GM19351 (cell line): Measurements from ENCODE around the gene DNM3.
"Not testable (repeated sequence)": the region's sequence is repeated elsewhere in the genome, so short reads cannot be mapped to it uniquely, and the experiment has no call there.

ENCODE experiments used
- ATAC-seq: cut with Tn5 transposase; IDR thresholded peaks from one replicate; pipeline ENCODE4 v1.9.1; 2021; ENCODE audit warnings: mild to moderate bottlenecking, moderate library complexity; ENCODE audit not compliant: unreplicated experiment

The DNM3 gene

DNA sequence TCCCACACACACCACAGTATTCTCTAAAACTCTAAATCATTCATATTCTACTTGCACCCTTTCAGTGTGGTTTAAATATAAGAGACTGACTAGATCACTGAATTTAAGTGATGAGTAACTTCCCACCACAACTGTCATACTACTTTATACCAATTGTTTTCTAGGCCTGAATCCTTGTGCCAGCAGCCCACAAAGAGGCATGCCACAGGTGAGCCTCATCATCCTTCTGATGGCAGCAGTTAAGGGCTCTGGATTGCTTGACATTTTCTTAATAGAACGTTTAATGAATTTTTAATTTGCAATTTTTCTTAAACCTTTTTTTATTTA is 588.8 kb downstream of the DNM3 start:
- ATAC-seq, result no peak

DNA sequence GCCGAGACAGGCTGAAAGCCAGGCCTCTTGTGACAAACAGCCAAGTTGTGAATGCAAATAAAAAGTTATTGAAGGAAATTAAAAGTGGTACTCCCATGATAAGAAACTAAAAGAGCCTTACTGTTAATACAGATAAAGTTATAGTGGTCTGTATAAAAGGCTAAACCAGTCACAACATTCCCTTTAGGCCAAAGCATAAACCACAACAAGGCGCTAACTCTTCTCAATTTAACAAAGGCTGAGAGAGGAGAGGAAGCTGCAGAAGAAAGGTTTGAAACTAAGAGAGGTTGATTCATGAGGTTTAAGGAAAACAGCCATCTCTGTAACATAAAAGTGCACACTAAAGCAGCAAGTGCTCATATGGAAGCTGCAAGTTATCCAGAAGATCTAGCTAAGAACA is 589.9 kb downstream of the DNM3 start:
- no peak for ATAC-seq

DNA sequence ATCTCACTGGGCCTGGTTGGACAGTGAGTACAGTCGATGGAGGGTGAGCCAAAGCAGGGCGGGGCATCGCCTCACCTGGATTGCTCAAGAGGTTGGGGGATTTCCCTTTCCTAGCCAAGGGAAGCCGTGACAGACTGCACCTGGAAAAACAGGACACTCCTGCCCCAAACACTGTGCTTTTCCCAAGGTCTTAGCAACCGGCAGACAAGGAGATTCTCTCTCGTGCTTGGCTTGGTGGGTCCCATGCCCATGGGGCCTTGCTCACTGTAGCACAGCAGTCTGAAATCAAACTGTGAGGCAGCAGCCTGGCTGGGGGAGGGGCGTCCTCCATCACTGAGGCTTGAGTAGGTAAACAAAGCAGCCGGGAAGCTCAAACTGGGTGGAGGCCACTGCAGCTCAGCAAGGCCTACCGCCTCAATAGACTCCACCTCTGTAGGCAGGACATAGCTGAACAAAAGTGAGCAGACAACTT is 590.5 kb downstream of the DNM3 start:
- ATAC-seq, result no peak

DNA sequence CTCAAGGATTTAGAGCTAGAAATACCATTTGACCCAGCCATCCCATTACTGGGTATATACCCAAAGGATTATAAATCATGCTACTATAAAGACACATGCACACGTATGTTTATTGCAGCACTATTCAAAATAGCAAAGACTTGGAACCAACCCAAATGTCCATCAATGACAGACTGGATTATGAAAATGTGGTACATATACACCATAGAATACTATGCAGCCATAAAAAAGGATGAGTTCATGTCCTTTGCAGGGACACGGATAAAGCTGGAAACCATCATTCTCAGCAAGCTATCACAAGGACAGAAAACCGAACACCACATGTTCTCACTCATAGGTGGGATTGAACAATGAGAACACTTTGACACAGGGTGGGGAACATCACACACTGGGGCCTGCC is 595.9 kb downstream of the DNM3 start:
- ATAC-seq, result not testable (repeated sequence)

GRCh38 chr1:172442404-172442803 is 601.1 kb downstream of the DNM3 start:
- no peak for ATAC-seq

GRCh38 chr1:172442843-172443565 is 601.7 kb downstream of the DNM3 start:
- ATAC-seq, result no peak

- ATAC-seq, result peak; percentile 99
Measured at GRCh38 chr1:172443666-172444453, 602.6 kb downstream of the DNM3 start, which contains the start of gene PIGC. Gene PIGC, minus strand, starts transcription at chr1:172444069. Its CDS starts 1,447 bp downstream, at chr1:172442622.

- ATAC-seq, result no peak
Measured at GRCh38 chr1:172446547-172446946, 605.2 kb downstream of the DNM3 start.

GRCh38 chr1:172447641-172448040 is 606.3 kb downstream of the DNM3 start:
- ATAC-seq, result no peak

- ATAC-seq, result no peak
Measured at GRCh38 chr1:172448995-172449584, 607.8 kb downstream of the DNM3 start.

GRCh38 chr1:172449585-172450523 is 608.6 kb downstream of the DNM3 start:
- peak; percentile 96 for ATAC-seq

GRCh38 chr1:172450524-172450885 is 609.2 kb downstream of the DNM3 start:
- no peak for ATAC-seq

DNA sequence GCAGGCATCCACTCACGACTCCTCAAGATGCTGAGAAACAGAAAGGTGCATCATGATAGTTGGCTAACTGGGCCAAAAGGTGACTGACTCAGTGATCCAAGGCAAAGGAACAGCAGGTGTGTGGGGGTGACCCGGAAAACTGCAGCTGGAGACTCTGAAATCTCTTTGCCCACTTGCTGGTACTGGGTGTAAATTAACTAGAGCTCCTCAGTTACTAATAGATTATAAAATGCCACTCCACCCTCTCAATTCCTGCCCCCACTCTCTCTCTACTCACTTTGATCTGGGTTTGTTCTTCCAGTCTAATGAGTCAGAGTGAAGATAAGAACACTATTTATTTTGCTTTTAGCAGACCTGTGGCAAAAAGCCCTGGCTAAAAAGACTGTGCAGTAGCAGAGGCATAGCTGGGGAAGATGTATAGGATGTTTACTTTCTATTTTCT is 609.7 kb downstream of the DNM3 start:
- no peak for ATAC-seq

DNA sequence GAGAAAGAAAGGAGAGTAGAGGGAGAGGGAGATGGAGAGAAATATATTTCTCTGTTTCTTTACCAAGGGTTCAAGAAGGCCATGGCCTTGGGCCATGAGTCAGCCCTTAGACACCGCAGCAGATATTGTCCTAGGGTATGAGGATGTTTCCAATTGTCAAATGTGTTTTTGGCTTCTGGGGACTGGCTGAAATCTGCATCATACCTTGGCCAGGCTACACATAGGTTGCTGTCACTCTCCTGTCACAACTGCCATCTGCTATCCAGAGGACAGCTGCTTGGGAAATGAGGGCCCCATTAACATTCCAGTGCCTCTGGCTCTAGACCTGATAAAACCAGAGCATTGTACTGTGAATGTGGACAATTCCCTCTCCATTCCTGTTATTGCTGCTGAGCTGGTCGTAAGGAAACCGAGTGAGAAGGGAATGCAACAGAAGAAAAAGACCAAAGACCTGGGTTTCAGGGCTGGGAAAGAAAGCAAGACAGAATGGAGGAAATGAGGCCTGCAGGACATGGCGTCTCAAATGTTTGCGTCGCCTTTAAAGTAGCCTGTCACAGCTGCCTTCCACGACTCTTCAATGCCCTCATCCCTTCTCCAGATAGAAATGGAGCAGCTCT is 611.3 kb downstream of the DNM3 start:
- ATAC-seq, result no peak

- ATAC-seq, result no peak
Measured at GRCh38 chr1:172453153-172453545, 611.9 kb downstream of the DNM3 start.

GRCh38 chr1:172453607-172454006 is 612.3 kb downstream of the DNM3 start:
- ATAC-seq, result no peak

DNA sequence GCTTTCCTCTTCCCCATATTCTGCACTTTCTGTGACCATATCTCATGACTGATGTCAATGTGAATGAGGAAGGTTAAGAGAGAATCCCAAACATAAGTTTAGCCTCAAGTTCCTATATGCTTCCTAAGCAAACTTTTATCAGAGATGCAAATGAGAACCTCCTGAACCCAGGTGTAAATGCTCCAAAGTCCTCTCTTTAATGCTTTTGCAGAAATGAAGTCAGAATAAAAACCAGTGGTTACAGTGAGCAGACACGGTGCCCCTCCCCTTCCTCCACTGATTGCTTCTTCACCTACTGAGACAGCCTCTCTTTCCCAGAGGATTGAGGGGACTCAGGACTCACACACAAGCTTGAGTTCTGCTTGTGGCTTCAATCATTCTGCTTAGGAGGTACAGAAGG is 614.2 kb downstream of the DNM3 start:
- no peak for ATAC-seq

GRCh38 chr1:172456344-172456769 is 615.1 kb downstream of the DNM3 start:
- no peak for ATAC-seq

- no peak for ATAC-seq
Measured at GRCh38 chr1:172457479-172458130, 616.3 kb downstream of the DNM3 start.

- ATAC-seq, result no peak
Measured at GRCh38 chr1:172460177-172460576, 618.9 kb downstream of the DNM3 start.
